Stimulated activated CD8-positive, alpha-beta memory T cell treated with anti-CD3 and anti-CD28 coated beads, Interleukin-12 subunit alpha, Interleukin-12 subunit beta, amount 100 ng/mL, for 1 hour (primary cell): ENCODE results near the gene PLA2G4B.

Experiments used
- DNase-seq: peaks from one replicate; pipeline ENCODE4 v3.0.0-alpha.2; 2020; ENCODE audit warnings: low read depth

The PLA2G4B gene

DNA sequence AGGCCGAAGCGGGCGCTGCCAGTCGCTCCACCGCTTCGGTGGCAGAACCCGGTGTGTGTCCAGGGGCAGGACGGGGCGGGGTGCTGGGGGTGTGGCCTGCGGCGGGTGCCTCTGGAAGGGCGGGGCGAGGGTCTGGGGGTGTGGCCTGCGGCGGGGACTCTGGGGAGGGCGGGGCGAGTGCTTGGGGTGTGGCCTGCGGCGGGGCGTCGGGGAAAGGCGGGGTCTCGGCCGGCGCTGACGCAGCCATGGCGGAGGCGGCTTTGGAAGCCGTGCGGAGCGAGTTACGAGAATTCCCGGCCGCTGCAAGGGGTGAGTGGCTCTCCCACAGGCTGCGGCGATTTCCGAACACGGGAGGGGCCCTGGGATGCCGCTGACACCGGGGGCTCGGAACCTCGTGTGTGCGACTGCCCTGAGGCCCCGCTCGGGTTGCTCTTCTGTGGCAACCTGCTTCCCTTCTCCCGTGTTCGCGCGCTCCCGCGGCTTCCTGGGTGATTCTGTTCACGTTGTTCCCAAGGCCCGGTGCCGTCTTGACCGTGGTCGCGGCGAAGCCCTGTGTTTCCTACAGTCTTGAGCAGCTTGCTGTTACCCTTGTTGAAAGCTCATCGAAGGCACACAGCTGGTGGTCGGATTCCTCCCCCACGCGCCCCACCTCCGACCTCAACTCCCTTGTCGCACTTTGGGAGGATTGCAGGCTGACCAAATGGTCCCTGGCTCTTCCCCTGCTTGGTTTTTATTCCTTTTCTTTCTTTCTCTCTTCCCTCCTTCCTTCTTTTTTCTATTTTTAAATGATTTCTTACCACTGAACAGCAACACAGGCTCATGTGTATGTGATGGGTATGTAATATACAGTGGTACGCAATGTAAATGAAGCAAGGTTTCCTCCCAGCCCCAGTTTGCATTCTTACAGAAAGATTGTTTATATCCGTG, 10.5 kb upstream of the PLA2G4B start, which contains the start of gene JMJD7:
Gene JMJD7 (plus strand): TSS at position 213 of the 927 bp plus-strand sequence. CDS start 33 bp downstream, at position 246.
- peak; percentile 92 for DNase-seq

DNA sequence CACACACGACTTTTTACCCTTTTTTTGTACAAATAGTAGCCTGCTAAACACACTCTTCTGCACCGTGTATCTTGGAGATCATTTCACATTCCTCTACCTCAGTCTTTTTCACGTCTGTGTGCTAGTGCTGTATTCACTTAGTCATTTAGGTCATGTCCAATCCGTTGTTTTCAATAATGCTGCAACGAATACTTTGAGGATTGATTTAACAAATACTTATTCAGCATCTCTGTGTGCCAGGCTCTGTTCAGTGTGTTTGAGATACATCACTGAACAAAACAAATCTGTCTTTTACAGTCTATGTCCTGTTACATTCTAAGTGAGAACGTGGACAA, 9.9 kb upstream of the PLA2G4B start:
- no peak for DNase-seq

DNA sequence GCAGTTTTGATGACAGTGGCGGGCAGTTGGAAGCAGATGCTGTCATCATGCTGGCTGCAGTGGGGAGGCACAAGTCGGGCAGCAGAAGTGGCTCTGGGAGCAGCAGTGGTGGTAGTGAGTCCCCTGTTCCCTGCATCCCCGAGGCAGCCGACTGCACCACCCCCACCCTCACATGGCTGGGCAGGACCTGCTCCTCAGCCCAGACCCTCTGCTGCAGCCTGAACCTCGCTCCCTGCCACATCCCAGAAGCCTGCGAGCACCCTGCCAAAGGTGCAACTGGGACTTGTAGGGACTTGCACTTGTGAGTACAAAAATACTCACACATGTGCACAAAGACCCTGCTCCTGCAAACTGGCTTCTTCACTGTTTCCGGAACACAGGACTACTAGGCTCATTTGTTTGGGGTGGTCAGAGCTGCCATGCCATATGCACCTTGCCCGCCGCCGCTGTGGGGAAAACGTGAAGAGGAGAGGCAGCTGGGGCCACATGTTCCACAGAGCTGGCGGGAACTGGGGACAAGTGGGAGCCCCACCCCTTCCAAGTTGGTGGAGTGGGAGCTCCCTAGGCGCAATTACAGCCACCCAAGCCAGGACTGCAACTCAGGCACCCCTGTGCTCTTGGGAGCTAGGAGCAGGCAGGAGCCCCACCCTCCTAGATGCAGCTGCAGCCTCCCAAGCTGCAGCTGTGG, 8.5 kb upstream of the PLA2G4B start:
- DNase-seq = no peak

DNA sequence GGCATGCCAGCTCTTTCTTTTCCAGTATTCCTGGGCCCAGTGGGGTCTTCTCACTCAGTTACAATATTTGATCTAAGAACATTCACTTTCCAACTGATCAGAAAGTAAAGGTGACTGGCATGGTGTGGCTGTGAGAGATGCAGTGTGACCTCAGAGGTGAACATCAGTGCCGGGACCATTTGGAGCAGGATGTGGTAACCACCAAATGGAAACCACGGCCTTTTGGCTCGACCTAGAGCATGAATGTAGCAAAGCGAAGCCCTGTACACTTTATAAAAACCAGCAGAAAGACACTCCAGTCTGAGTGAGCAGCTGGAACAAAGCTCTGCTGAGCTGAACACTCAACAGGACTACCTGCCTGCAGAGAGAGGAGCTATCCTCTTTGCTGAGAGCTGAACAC, 7.4 kb upstream of the PLA2G4B start:
- DNase-seq = peak; percentile 10

DNA sequence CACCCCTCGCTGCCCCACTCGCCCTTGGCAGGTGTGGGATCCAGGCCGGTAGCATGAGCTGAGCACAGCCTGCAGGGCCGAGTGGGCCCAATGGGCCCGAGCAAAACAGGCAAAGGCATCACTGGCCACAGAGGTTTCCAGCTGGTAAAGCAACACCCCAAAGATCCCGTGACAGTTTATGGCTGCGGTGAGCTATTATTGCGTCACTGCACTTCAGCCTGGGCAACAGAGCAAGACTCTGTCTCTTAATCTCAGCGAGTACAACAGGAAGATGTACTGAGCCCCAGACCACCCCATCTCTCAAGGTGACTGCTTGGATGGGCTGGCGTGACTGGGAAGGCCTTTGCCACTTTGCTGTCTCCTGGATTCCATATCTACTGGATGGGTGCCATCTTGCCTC, 6.4 kb upstream of the PLA2G4B start:
- no peak for DNase-seq

DNA sequence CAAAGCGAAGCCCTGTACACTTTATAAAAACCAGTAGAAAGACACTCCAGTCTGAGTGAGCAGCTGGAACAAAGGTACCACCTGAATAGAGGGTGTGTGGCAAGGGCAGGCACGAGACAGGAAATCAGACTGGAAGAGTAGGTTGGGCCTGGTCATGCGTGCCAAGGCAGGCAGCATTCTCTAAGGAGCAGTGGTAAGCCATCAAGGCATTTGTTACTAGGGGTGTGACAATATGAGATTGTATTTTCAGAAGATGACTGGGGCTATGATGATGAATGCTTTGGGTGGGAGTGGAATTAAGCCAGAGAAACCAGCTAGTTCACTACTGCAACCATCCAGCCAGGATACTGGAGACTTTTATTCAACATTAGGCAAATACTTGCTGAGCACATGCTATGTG, 5.8 kb upstream of the PLA2G4B start:
- no peak for DNase-seq

DNA sequence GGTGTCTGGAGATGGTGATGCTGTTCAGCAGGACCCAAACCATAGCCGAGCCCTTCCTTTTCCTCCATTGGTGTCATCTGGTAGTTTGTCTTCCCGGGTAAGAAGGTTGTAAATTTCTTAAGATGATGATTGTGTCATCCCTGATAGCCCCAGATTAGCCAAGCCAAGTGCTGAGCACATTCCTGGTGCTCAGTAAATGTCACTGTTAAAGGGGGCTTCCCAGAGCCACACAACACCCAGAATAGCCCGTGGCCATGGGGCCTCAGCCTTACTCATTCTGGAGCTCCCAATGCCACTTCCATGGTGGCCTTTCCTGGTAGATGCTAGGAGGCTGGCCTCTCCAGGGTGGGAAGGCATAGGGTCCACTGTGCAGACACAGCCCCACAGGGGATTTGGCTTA, 4.6 kb upstream of the PLA2G4B start:
- DNase-seq = no peak

DNA sequence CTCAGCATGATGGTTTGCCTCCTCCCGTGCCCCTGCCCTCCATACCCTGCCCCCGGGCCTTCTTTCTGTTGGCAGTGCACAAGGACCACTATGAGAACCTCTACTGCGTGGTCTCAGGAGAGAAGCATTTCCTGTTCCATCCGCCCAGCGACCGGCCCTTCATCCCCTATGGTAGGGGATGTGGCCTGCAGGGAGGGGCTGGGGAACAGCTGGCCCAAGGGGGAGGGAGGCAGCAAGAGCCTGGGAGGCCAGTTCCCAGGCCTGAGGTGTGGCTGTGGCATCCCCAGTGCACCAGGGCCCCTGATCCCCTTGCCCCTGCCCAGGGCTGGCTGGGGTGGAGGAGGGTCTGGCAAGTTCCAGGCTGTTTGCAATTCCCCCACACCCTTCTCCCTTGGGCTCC, 2.6 kb upstream of the PLA2G4B start:
- no peak for DNase-seq

DNA sequence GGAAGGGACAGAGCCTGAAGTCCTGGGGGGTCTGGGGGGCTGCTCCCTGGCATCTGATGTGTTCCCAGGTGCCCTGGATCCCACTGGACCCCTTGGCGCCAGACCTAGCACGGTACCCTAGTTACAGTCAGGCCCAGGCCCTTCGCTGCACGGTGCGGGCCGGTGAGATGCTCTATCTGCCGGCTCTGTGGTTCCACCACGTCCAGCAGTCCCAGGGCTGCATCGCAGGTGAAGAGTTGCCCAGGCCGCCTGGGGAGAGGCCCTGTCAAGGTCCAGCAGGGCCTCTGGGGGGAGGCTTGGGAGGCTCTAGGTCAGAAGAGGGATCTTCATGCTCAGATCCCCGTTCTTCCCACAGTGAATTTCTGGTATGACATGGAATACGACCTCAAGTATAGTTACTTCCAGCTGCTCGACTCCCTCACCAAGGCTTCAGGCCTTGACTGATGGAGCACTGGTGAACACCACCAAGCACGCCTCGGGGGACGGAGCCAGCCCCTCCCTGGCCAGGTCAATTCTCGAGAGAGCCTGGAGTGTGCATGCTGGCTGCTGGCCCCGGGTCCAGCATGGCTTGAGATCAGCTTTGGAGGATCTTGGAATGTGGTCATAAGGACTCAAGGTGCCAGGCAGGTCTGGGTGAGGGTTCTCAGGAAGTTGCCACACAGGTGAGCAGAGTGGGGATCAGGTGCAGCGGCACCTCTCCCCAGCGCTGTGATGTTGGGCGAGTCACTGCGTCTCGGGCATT, 1.8 kb upstream of the PLA2G4B start:
- no peak for DNase-seq

DNA sequence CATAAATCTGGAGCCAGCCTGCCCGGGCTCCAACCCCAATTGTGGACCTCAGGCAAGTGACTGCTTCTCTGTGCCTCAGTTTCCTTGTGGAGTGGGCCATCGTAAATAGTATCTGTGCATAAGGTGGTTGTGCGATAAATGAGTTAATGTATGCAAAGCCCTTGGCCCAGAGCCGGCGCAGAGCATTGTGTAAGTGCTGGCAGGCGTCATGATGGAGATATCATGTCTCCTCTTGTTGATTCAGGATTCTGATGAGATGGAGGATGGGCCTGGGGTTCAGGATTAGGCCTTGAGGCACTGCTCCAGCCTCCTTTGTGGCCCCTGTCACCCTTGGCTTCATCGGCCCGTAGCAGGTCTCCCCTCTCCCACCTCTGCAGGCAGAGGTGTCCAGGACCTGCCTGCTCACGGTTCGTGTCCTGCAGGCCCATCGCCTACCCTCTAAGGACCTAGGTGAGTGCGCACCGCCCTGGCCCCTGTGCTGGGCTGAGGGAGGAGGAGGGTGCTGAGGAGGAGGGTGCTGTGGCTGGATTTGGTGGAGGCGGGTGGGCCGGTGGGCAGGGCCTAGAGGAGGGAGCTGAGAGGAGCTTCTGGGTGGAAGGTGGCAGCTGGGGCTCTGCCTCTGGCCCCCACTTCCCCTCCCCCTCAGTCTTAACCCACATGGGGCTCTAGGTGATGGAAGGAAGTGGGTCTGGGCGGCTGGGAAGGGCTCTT, 1.3 kb downstream of the PLA2G4B start:
- no peak for DNase-seq

DNA sequence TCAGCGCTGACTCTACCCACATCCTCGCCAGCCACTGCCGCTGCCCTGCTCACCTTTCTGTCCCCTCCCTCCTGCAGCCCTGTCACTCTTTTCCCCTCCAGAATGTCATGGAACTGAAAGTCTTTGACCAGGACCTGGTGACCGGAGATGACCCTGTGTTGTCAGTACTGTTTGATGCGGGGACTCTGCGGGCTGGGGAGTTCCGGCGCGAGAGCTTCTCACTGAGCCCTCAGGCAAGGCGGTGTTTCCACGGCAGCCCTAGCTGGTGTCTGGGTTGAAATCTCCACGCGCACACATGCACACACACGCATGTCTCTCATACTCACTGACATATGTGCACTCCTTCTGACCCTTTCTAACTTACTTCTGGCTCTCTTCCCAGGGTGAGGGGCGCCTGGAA, 2.0 kb downstream of the PLA2G4B start:
- DNase-seq = no peak

DNA sequence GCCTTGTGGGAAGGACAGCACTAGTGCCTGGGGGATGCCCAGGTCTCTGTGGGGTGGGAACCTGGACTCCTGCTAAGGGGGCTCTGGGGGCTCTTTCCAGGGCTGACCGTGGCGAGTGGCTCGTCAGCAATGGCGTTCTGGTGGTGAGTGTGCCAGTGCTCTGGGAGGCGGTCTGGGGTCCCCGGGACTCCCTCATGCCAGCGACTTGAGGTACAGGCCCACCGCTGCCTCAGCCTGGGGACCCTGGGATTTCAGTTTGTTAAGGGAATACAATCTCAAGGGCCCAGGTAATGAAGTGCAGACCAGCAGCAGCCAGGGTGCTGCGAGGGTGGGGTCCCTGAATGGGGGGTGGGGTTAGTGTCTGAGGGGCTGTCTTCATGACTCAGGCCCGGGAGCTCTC, 2.5 kb downstream of the PLA2G4B start:
- no peak for DNase-seq

DNA sequence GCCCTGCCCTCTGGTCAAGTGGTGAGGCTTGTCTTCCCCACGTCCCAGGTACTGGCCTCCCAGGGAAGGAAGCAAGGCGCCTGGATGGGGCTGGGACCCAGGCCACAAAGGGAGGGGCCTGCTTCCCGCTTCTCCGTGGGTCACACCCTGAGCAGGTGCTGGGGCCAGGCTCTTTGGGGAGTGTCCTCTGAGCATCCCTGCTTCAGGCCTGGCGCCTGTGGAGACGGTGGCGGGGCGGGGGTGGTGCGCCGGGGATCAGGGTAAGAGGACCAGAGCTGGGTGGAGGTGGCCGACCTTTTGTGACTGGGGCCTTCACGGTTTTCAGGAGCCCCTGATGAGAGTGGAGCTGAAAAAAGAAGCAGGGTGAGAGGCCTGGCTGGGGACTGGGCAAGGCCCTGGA, 3.6 kb downstream of the PLA2G4B start:
- DNase-seq = no peak

DNA sequence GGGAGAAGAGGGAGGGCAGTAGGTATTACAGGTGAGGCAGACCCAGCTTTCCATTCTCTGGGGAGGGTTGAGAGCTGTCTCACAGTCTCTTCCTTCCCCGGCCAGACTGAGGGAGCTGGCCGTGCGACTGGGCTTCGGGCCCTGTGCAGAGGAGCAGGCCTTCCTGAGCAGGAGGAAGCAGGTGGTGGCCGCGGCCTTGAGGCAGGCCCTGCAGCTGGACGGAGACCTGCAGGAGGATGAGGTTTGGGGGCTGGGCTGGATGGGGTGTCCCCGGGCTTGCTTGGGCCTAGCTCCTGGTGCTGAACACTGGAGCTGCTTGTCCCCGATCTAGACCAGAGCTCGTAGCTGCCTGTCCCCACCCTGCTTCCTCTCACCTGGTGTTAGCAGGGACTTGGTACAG, 4.9 kb downstream of the PLA2G4B start:
- no peak for DNase-seq

DNA sequence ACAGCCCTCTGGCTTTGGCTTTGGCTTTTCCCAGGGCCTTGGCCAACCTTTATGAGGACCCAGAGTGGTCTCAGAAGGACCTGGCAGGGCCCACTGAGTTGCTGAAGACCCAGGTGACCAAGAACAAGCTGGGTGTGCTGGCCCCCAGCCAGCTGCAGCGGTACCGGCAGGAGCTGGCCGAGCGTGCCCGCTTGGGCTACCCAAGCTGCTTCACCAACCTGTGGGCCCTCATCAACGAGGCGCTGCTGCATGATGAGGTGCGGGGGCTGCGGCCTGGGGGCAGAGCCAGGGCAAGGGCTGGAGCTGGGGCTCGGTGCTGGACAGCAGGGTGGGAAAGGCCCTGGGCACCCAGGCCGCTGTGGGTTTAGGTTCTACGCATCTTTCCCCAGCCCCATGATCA, 6.2 kb downstream of the PLA2G4B start:
- no peak for DNase-seq

DNA sequence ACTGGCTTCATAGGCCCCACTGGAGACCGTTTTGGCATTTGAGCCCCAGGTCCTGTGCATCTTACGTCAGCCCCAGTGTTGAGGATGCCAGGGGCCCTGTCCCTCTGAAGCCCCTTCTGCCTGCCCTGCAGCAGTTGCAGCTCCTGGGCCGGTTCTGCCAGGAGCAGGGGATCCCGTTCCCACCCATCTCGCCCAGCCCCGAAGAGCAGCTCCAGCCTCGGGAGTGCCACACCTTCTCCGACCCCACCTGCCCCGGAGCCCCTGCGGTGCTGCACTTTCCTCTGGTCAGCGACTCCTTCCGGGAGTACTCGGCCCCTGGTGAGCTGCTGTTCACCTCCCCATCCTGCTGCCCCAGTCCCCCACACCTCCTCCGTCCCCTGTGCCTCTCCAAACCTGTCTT, 8.6 kb downstream of the PLA2G4B start:
- DNase-seq = no peak

DNA sequence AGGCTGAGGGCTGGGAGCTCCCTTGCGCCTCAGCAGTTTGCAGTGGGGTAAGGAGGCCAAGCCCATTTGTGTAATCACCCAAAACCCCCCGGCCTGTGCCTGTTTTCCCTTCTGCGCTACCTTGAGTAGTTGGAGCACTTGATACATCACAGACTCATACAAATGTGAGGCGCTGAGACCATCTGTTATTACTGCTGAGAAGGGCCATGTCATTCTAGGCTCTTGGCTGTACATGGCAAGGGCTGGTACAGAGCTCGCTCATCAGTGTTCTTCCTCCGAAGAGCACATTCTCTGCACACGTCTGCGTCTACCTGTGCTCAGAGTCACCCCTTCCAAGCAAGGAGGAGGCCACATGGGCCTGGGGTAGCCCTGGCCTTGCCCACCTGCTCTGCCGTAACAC, 9.3 kb downstream of the PLA2G4B start:
- no peak for DNase-seq

DNA sequence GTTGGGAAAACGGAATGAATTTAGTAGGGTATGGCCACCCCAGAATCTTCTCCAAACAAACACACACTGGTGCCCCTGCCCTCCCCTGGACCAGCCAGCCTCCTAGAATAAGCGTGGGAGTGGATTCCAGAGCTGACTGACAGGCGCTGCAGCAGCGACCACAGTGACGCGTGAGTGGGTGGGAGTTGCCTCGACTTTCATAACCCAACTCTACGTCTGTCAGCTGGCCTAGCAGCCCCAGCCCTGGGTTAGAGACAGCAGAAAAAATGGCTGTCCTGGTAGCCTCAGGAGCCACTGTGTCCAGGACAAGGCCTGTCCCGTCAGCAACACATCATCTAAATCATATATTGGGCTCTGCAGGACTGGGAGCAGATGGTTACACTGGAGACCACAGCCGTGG, 10.0 kb downstream of the PLA2G4B start:
- no peak for DNase-seq

DNA sequence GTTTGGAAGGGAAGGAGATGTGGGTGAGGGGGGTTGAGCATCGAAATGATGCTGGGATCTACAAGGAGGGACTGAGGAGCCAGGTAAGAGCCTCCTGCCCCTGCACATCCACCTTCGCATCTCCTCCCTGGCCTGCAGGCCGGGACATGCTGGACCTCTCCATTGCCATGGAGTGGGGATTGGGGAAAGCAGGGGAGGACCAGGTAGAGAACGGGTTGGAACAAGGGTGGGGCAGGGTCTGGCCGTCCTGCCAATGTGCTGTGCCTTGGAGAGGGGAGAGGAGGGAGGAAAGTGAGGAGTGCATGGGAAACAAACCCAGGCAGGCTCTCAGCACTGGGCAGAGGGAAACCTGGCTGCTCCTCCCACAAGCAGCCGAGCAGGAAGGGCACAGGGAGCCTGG, 10.6 kb downstream of the PLA2G4B start:
- no peak for DNase-seq

DNA sequence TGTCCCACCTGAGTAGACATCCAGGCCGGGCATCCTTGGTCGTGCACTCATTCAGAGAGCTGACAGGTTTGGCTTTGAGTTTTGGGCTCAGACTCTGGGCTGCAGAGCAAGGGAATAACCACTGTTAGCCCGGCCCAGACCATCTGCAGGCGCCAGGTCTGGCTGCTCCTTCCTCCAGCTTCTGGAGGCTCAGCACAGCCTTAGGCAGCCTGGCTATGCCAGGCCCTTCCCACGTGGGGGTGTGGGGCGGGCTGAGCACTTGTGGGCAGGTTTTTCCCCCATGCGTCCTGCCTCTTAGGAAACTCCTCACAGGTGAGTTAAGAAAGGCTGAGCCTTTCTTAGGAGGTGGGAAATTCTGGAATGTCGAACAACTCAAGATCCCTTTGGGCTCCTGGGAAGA, 11.2 kb downstream of the PLA2G4B start:
- DNase-seq = no peak

DNA sequence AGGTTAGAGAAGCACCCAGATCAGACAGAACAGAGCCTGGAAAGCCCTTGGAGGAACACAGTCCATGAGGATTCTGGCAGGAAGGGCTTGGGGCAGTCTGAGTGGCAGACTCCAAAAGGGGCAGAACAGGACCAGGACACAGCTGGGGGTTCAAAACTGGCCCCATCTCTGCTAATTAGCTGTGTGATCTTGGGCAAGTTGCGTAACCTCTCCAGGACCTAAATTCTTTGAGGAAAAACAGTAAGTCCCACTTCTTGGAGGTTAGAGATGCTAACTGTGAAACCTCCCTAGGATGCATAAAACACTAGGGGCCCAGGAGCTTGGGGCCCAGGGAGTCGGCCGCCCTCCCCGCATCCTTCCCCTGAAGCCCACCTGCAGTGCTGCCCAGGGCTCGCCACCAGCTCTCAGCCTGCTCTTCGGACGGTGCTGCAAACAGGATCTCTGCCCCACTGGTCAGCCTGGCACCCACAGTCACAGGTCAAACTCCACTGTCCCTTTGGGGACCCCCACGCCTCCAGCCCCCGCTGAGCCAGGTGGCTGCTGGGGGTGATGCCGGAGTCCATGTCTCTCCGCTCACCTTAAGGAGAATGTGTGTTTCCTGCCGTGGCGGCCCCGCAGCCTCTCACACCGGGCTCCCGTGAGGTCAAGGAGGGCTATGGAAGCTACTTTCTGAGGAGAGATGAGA, 12.0 kb downstream of the PLA2G4B start:
- DNase-seq = no peak

DNA sequence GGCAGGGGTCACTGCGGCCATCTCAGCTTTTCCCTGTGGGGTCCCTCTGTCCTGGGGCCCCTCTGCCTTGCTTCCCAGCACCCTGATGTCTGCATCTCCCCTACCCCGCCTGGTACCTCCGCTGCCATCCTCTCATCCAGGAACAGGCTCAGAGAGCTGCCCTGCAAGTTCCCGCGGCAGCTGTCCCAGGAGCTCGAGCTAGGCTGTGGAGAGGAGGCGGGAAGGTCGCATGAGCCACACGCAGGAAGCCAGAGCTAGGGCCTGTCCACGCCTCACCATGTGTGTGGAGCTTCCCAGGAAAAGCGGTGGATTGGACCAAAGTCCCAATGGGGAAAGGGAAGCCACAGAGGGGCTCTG, 12.5 kb downstream of the PLA2G4B start:
- no peak for DNase-seq
